Mucosa of stomach (tissue), 1 donor: ENCODE results near the gene CCDC117.

Experiments
- H3K27me3 ChIP-seq: one replicate; pipeline ENCODE4 v1.7.0; 2013; ENCODE audit warnings: mild to moderate bottlenecking, low read length; ENCODE audit not compliant: control insufficient read depth, insufficient read depth
- H3K36me3 ChIP-seq: one replicate; pipeline ENCODE4 v1.7.0; 2013; ENCODE audit warnings: low read length; ENCODE audit not compliant: control insufficient read depth, insufficient read depth
- H3K4me1 ChIP-seq: one replicate; pipeline ENCODE4 v1.7.0; 2013; ENCODE audit warnings: mild to moderate bottlenecking, low read length; ENCODE audit not compliant: control insufficient read depth, insufficient read depth
- H3K4me3 ChIP-seq: one replicate; pipeline ENCODE4 v1.7.0; 2013; ENCODE audit warnings: low read length
- H3K9ac ChIP-seq: one replicate; pipeline ENCODE4 v1.7.0; 2013; ENCODE audit warnings: mild to moderate bottlenecking, low read length, moderate library complexity
- H3K9me3 ChIP-seq: one replicate; pipeline ENCODE4 v1.7.0; 2013; ENCODE audit warnings: mild to moderate bottlenecking, low read length, moderate library complexity; ENCODE audit not compliant: control insufficient read depth
- donor health status: Pancreatic carcinoma.

CCDC117 gene

GRCh38 chr22:28829358-28830181 lies 57.1 kb downstream of the CCDC117 start:
- Histone ChIP-seq H3K36me3 (no peaks in the 10 kb centered on the region), H3K4me1 (peaks cover 24% of the 10 kb centered on the region), H3K27me3 (no peaks in the 10 kb centered on the region), H3K4me3 (no peak overlapping the region), H3K9me3 (no peaks in the 10 kb centered on the region), H3K9ac (peak overlapping the region; percentile 4)

GRCh38 chr22:28830441-28830840 lies 57.9 kb downstream of the CCDC117 start:
- Histone ChIP-seq H3K4me3 (no peak overlapping the region), H3K27me3 (no peaks in the 10 kb centered on the region), H3K36me3 (no peaks in the 10 kb centered on the region), H3K9me3 (no peaks in the 10 kb centered on the region), H3K9ac (no peak overlapping the region), H3K4me1 (peaks cover 24% of the 10 kb centered on the region)

DNA sequence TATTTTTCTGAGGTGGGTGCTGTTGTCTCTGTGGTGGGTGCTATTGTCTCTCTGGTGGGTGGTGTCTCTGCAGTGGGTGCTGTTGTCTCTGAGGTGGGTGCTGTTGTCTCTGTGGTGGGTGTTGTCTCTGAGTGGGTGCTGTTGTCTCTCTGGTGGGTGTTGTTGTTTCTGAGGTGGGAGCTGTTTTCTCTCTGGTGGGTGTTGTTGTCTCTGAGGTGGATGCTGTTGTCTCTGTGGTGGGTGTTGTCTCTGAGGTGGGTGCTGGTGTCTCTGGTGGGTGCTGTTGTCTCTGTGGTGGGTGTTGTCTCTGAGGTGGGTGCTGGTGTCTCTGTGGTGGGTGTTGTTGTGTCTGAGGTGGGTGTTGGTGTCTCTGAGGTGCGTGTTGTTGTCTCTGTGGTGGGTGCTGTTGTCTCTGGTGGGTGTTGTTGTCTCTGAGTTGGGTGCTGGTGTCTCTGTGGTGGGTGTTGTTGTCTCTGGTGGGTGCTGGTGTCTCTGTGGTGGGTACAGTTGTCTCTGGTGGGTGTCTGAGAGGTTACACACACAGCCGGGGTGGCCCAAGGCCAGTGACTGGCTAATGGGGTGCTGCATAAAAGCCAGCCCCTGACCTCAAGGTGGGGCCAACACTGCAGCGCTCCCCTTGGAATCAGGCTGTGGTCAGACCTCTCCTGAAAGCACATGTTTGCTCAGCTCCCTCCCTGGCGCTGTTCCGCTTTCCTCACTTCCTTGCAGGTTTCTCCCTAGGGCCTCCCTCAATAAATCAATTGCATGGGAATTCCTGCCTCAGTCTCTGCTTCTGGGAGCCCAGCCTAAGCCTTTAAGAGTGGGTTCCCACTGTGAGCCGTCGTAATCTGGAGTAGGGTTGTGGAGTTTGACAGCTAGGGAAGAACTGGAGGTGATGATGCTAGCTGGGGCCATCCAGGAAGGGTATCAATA lies 58.9 kb downstream of the CCDC117 start:
- Histone ChIP-seq H3K4me1 (peaks cover 24% of the 10 kb centered on the region), H3K9me3 (no peaks in the 10 kb centered on the region), H3K27me3 (no peaks in the 10 kb centered on the region), H3K36me3 (no peaks in the 10 kb centered on the region), H3K4me3 (no peak overlapping the region), H3K9ac (no peak overlapping the region)

DNA sequence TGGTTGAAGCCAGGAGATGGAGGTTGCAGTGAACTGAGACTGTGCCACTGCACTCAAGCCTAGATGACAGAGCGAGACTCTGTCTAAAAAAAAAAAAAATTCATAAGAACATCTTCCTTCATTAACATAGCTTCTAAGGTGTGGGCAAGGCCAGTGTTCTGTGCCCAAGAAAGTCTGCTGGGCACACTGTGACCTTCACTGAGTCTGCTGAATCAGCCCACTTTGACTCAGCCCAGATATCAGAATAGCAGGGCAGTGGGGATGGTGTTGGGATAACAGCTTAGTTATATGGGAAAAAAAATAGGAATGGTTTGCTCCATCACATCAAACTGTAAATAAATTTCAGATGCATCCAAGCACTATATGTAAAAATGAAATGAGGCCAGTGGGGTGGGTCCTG lies 60.2 kb downstream of the CCDC117 start:
- no peaks in the 10 kb centered on the region for H3K36me3 ChIP-seq
- no peaks in the 10 kb centered on the region for H3K9me3 ChIP-seq
- H3K4me3 ChIP-seq: no peak overlapping the region
- H3K27me3 ChIP-seq: no peaks in the 10 kb centered on the region
- no peak overlapping the region for H3K9ac ChIP-seq
- H3K4me1 ChIP-seq: peaks cover 24% of the 10 kb centered on the region

DNA sequence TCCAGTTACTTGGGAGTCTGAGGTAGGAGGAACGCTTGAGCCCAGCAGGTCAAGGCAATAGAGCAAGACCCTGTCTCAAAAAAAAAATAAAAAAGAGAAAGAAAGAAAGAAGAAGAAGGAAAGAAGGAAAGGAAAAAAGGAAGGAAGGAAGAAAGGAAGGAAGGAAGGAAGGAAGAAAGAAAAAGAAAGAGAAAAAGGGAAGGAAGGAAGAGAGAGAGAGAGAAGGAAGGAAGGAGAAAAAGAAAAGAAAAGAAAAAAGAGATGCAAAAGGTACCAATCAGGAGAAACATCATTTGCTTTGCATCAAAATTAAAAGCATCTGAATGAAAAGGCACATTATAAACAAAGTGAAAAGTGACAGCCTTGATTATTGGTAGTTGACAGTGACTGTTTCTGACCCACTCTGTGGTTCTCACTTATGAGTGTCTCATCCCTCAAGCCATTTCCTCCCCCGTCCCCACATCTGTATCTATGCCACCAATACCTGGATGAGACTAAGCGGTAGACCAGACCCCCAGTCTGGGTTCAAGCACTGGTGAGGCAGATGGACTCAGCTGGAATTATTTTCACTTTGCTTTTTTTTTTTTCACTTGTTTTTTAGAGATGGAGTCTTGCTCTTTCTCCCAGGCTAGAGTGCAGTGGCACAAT lies 60.9 kb downstream of the CCDC117 start:
- Histone ChIP-seq H3K27me3 (no peaks in the 10 kb centered on the region), H3K9ac (no peak overlapping the region), H3K4me3 (no peak overlapping the region), H3K4me1 (peaks cover 24% of the 10 kb centered on the region), H3K36me3 (no peaks in the 10 kb centered on the region), H3K9me3 (no peaks in the 10 kb centered on the region)

GRCh38 chr22:28835630-28836189 lies 63.2 kb downstream of the CCDC117 start:
- Histone ChIP-seq H3K9ac (no peak overlapping the region), H3K36me3 (no peaks in the 10 kb centered on the region), H3K4me3 (no peak overlapping the region), H3K27me3 (no peaks in the 10 kb centered on the region), H3K4me1 (peaks cover 9% of the 10 kb centered on the region), H3K9me3 (no peaks in the 10 kb centered on the region)

GRCh38 chr22:28837640-28838039 lies 65.1 kb downstream of the CCDC117 start:
- no peaks in the 10 kb centered on the region for H3K36me3 ChIP-seq
- no peak overlapping the region for H3K9ac ChIP-seq
- H3K27me3 ChIP-seq: no peaks in the 10 kb centered on the region
- H3K4me1 ChIP-seq: no peaks in the 10 kb centered on the region
- H3K4me3 ChIP-seq: no peak overlapping the region
- H3K9me3 ChIP-seq: no peaks in the 10 kb centered on the region
